ENCODE measurements around the gene STK24.
"Not testable (repeated sequence)": the region's sequence is repeated elsewhere in the genome, so short reads cannot be mapped to it uniquely, and the experiment has no call there.

STK24 gene

GRCh38 chr13:98581971-98582702, 5.2 kb upstream of the STK24 start:
- no peak for DNase-seq

- no peak for DNase-seq
Measured at GRCh38 chr13:98581381-98581780, 4.5 kb upstream of the STK24 start.

GRCh38 chr13:98580420-98580819, 3.5 kb upstream of the STK24 start:
- no peak for DNase-seq

- no peak for DNase-seq
Measured at GRCh38 chr13:98577836-98578285, 954 bp upstream of the STK24 start.

- peak; percentile 64 for DNase-seq
Measured at GRCh38 chr13:98576200-98576945, 534 bp downstream of the STK24 start.

GRCh38 chr13:98575904-98576199, 1.1 kb downstream of the STK24 start:
- no peak for DNase-seq

- no peak for DNase-seq
Measured at GRCh38 chr13:98575009-98575903, 1.7 kb downstream of the STK24 start.

GRCh38 chr13:98571955-98572662, 4.8 kb downstream of the STK24 start:
- DNase-seq = no peak

GRCh38 chr13:98570929-98571372, 6.0 kb downstream of the STK24 start:
- peak; percentile 44 for DNase-seq

GRCh38 chr13:98569494-98570367, 7.2 kb downstream of the STK24 start:
- not testable (repeated sequence) for DNase-seq

- DNase-seq = no peak
Measured at GRCh38 chr13:98568918-98569317, 8.0 kb downstream of the STK24 start.

GRCh38 chr13:98567140-98567539, 9.8 kb downstream of the STK24 start:
- DNase-seq = no peak

GRCh38 chr13:98565726-98566565, 11.0 kb downstream of the STK24 start:
- DNase-seq = no peak

- no peak for DNase-seq
Measured at GRCh38 chr13:98564204-98564603, 12.7 kb downstream of the STK24 start.

- DNase-seq = peak; percentile 47
Measured at GRCh38 chr13:98563071-98563470, 13.8 kb downstream of the STK24 start.

- no peak for DNase-seq
Measured at GRCh38 chr13:98559169-98559568, 17.7 kb downstream of the STK24 start.

GRCh38 chr13:98557937-98558792, 18.7 kb downstream of the STK24 start:
- DNase-seq = no peak

- peak; percentile 56 for DNase-seq
Measured at GRCh38 chr13:98556968-98557631, 19.8 kb downstream of the STK24 start.

Data from activated T-cell treated with anti-CD3 and anti-CD28 coated beads, Interleukin-2, amount 50 U/mL, for 1 hour (primary cell).